Left ventricle myocardium inferior (tissue), 1 donor: ENCODE measurements around the gene CAPN5. TPM values are rescaled to one million over a fixed set of nuclear protein-coding genes. Genes with fewer than 3 reads are reported as not detected.
A peak's percentile ranks its signal among the peaks of the same experiment; 100 is the strongest.

ENCODE experiments used
- DNase-seq: peaks from one replicate; pipeline ENCODE4 v3.0.0-alpha.2; 2020
- H3K27ac ChIP-seq: fragments of 200-600 bp; replicated peaks from 2 replicates; pipeline ENCODE4 v1.8.0; 2021
- H3K27me3 ChIP-seq: fragments of 200-600 bp; 2 replicates; pipeline ENCODE4 v1.8.0; 2021; ENCODE audit warnings: low read depth
- H3K36me3 ChIP-seq: fragments of 200-600 bp; 2 replicates; pipeline ENCODE4 v1.8.0; 2021
- H3K4me1 ChIP-seq: fragments of 200-600 bp; 2 replicates; pipeline ENCODE4 v1.8.0; 2021
- H3K4me3 ChIP-seq: fragments of 200-600 bp; 2 replicates; pipeline ENCODE4 v1.8.0; 2021; ENCODE audit warnings: mild to moderate bottlenecking, moderate library complexity
- H3K9me3 ChIP-seq: fragments of 200-600 bp; replicated peaks from 2 replicates; pipeline ENCODE4 v1.8.0; 2021
- intact Hi-C: fragments of 100-400 bp; cut with micrococcal nuclease; formaldehyde crosslinking; loops from one replicate; pipeline ENCODE4 v1.11.0; 2022
- total RNA-seq: library from RNA; stranded (reverse); fragmentation: NEBNext Ultra II Directional; extraction: Animal tissue kit (Norgen Biotek cat#: 25700); gene quantifications from one replicate; pipeline ENCODE4 v1.2.1, GENCODE V29; 2021
- TF ChIP-seq, protein P1 (sequence below): fragments of 200-600 bp; IDR thresholded peaks from 2 replicates; pipeline ENCODE4 v1.8.0; 2021; ENCODE audit warnings: antibody characterized with exemption, mild to moderate bottlenecking, borderline replicate concordance
- donor health status: DM: no; HTN: yes; CAD: no; lungs with severe emphysema.

The CAPN5 gene
- total RNA-seq, 1 donor from 2014 or later, result 2.3 TPM

GRCh38 chr11:77038825-77039326 lies 27.9 kb upstream of the CAPN5 start:
- intact Hi-C loops, result no loop called here
- Histone ChIP-seq H3K36me3 (no peaks in the 10 kb centered on the region), H3K4me3 (no peak overlapping the region)

GRCh38 chr11:77039491-77040400 lies 27.0 kb upstream of the CAPN5 start:
- H3K4me3 ChIP-seq, result peak overlapping the region; percentile 62
- H3K27ac ChIP-seq, result no peak overlapping the region
- peaks cover 95% of the 10 kb centered on the region for H3K27me3 ChIP-seq
- DNase-seq, result no peak
- no peaks in the 10 kb centered on the region for H3K36me3 ChIP-seq
- TF ChIP-seq, protein P1, sequence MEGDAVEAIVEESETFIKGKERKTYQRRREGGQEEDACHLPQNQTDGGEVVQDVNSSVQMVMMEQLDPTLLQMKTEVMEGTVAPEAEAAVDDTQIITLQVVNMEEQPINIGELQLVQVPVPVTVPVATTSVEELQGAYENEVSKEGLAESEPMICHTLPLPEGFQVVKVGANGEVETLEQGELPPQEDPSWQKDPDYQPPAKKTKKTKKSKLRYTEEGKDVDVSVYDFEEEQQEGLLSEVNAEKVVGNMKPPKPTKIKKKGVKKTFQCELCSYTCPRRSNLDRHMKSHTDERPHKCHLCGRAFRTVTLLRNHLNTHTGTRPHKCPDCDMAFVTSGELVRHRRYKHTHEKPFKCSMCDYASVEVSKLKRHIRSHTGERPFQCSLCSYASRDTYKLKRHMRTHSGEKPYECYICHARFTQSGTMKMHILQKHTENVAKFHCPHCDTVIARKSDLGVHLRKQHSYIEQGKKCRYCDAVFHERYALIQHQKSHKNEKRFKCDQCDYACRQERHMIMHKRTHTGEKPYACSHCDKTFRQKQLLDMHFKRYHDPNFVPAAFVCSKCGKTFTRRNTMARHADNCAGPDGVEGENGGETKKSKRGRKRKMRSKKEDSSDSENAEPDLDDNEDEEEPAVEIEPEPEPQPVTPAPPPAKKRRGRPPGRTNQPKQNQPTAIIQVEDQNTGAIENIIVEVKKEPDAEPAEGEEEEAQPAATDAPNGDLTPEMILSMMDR, result peak; percentile 40
- intact Hi-C loops, result no loop called here
- no peaks in the 10 kb centered on the region for H3K9me3 ChIP-seq
- peaks cover 10% of the 10 kb centered on the region for H3K4me1 ChIP-seq

More at GRCh38 chr11:77038825-77039326, 27.9 kb upstream of the CAPN5 start:
- Histone ChIP-seq H3K27me3 (peaks cover 95% of the 10 kb centered on the region), H3K27ac (no peak overlapping the region), H3K9me3 (no peaks in the 10 kb centered on the region), H3K4me1 (peaks cover 10% of the 10 kb centered on the region)
- TF ChIP-seq, protein P1, result no peak
- no peak for DNase-seq

- H3K4me3 ChIP-seq, result peak overlapping the region; percentile 62
- peaks cover 95% of the 10 kb centered on the region for H3K27me3 ChIP-seq
- no peak overlapping the region for H3K27ac ChIP-seq
- intact Hi-C loops, result no loop called here
- TF ChIP-seq, protein P1, result no peak
- no peaks in the 10 kb centered on the region for H3K9me3 ChIP-seq
- DNase-seq, result no peak
- H3K4me1 ChIP-seq, result peaks cover 10% of the 10 kb centered on the region
- no peaks in the 10 kb centered on the region for H3K36me3 ChIP-seq
Measured at GRCh38 chr11:77040401-77040777, 26.4 kb upstream of the CAPN5 start.

- intact Hi-C loops, result no loop called here
- DNase-seq, result no peak
- H3K9me3 ChIP-seq, result no peaks in the 10 kb centered on the region
- H3K36me3 ChIP-seq, result no peaks in the 10 kb centered on the region
- no peak overlapping the region for H3K27ac ChIP-seq
- H3K27me3 ChIP-seq, result peaks cover 95% of the 10 kb centered on the region
- H3K4me1 ChIP-seq, result peaks cover 13% of the 10 kb centered on the region
- TF ChIP-seq, protein P1, result no peak
- H3K4me3 ChIP-seq, result no peak overlapping the region
Measured at GRCh38 chr11:77040889-77041288, 25.9 kb upstream of the CAPN5 start.

DNA sequence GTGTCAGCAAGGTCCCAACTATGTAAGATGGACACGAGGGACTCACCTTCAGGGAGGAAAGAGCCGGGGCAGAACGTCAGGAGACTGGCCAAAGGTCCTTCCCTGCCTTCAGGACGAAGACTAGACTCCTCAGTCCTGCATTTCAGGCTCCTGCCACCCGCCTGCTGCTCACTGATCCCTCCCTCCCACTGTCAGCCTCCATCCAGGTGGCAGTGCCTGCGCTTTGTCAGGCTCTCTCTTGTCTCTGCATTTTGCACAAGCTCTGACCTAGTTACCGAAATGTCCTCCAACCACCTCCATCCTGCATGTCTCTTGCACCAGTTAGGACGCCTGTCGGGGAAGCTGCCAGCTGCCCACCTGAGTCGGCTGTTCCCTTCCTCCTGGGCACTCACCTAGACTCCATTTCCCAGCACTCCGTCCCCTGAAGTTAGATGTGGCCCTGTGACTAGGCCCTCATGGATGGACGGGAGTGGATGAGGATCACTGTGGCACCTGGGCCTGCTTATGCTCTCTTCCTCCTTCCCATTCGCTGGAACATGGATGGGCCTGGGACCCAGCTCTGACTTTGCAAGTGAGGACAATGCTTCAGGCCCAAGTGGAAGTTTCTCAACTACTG lies 24.6 kb upstream of the CAPN5 start:
- Histone ChIP-seq H3K27me3 (peaks cover 86% of the 10 kb centered on the region), H3K27ac (no peak overlapping the region), H3K4me3 (no peak overlapping the region), H3K9me3 (no peaks in the 10 kb centered on the region), H3K4me1 (peaks cover 20% of the 10 kb centered on the region), H3K36me3 (no peaks in the 10 kb centered on the region)
- intact Hi-C loops, result no loop called here
- DNase-seq, result no peak
- TF ChIP-seq, protein P1, result no peak
